HEK293T (cell line): ENCODE measurements around the gene TESK2.

Experiments used
- CTCF ChIA-PET: fragments of 350-600 bp; formaldehyde crosslinking; extraction: SDS; loops from one replicate; lab custom pipeline; 2021; ENCODE audit warnings: antibody characterized with exemption, inconsistent platforms; lab: Yijun Ruan, JAX
- POLR2A ChIA-PET: fragments of 350-600 bp; formaldehyde crosslinking; extraction: SDS; loops from one replicate; lab custom pipeline; 2020; ENCODE audit warnings: antibody characterized with exemption, inconsistent platforms; lab: Yijun Ruan, JAX
- DNase-seq: peaks from one replicate; pipeline ENCODE4 v3.0.0; 2012; ENCODE audit warnings: mixed read lengths; ENCODE audit errors: extremely low spot score
- ARNT ChIP-seq: fragments of 450-650 bp; IDR thresholded peaks from 2 replicates; pipeline ENCODE4 v1.6.1; 2017; ENCODE audit warnings: mild to moderate bottlenecking
- BHLHE40 ChIP-seq: fragments of 450-650 bp; IDR thresholded peaks from 2 replicates; pipeline ENCODE4 v1.6.1; 2016; ENCODE audit warnings: mild to moderate bottlenecking, moderate library complexity, borderline replicate concordance
- CTBP1 ChIP-seq: fragments of 450-650 bp; IDR thresholded peaks from 2 replicates; pipeline ENCODE4 v1.6.1; 2016; ENCODE audit warnings: borderline replicate concordance
- ELF4 ChIP-seq: fragments of 450-650 bp; IDR thresholded peaks from 2 replicates; pipeline ENCODE4 v1.6.1; 2017; ENCODE audit warnings: antibody characterized with exemption
- FOXA1 ChIP-seq: fragments of 450-650 bp; IDR thresholded peaks from 2 replicates; pipeline ENCODE4 v1.6.1; 2016; ENCODE audit warnings: mild to moderate bottlenecking
- FOXK2 ChIP-seq: fragments of 450-650 bp; IDR thresholded peaks from 2 replicates; pipeline ENCODE4 v1.6.1; 2016; ENCODE audit warnings: mild to moderate bottlenecking
- FOXM1 ChIP-seq: fragments of 450-650 bp; IDR thresholded peaks from 2 replicates; pipeline ENCODE4 v1.6.1; 2017; ENCODE audit warnings: mild to moderate bottlenecking, borderline replicate concordance
- HDGF ChIP-seq: fragments of 450-650 bp; IDR thresholded peaks from 2 replicates; pipeline ENCODE4 v1.6.1; 2017; ENCODE audit warnings: antibody characterized with exemption, borderline replicate concordance
- L3MBTL2 ChIP-seq: fragments of 450-650 bp; conservative IDR thresholded peaks from 2 replicates; pipeline ENCODE4 v1.6.1; 2016; ENCODE audit warnings: mild to moderate bottlenecking
- LEF1 ChIP-seq: fragments of 450-650 bp; IDR thresholded peaks from 2 replicates; pipeline ENCODE4 v1.6.1; 2017; ENCODE audit warnings: mild to moderate bottlenecking, borderline replicate concordance
- NFRKB ChIP-seq: fragments of 450-650 bp; IDR thresholded peaks from 2 replicates; pipeline ENCODE4 v1.6.1; 2016; ENCODE audit warnings: mild to moderate bottlenecking, moderate library complexity
- SP1 ChIP-seq: fragments of 450-650 bp; IDR thresholded peaks from 2 replicates; pipeline ENCODE4 v1.6.1; 2017
- SUZ12 ChIP-seq: fragments of 450-650 bp; IDR thresholded peaks from 2 replicates; pipeline ENCODE4 v1.6.1; 2016; ENCODE audit warnings: mild to moderate bottlenecking
- TARDBP ChIP-seq: fragments of 450-650 bp; IDR thresholded peaks from 2 replicates; pipeline ENCODE4 v1.6.1; 2016
- ZNF384 ChIP-seq: fragments of 450-650 bp; IDR thresholded peaks from 2 replicates; pipeline ENCODE4 v1.6.1; 2016
- TF ChIP-seq, protein P1 (sequence below): fragments of 450-650 bp; IDR thresholded peaks from 2 replicates; pipeline ENCODE4 v1.6.1; 2016

Gene TESK2

DNA sequence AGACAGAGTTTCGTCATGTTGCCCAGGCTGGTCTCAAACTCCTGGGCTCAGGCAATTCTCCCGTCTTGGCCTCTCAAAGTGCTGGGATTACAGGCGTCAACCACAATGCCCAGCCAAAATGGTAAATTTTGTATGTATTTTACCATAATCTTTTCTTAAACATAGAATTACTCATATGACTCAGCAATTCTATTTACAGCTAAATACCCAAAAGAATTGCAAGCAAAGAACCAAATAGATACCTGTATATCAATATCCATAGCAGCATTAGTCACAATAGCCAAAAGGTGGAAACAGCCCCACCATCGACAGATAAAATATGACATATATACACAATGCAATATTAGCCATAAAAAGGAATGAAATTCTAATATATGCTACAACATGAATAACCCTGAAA, 36.5 kb downstream of the TESK2 start:
- POLR2A ChIA-PET, result no interaction called here
- CTCF ChIA-PET, result no interaction called here
- TF ChIP-seq L3MBTL2, result no peak
- no peak for TF ChIP-seq BHLHE40
- TF ChIP-seq HDGF, result no peak
- TF ChIP-seq ARNT, result no peak
- no peak for TF ChIP-seq LEF1
- no peak for TF ChIP-seq ZNF384
- no peak for TF ChIP-seq SUZ12
- TF ChIP-seq CTBP1, result no peak
- no peak for TF ChIP-seq TARDBP
- no peak for TF ChIP-seq ELF4
- TF ChIP-seq FOXA1, result no peak
- no peak for TF ChIP-seq FOXK2
- DNase-seq, result no peak

- TF ChIP-seq, protein P1, sequence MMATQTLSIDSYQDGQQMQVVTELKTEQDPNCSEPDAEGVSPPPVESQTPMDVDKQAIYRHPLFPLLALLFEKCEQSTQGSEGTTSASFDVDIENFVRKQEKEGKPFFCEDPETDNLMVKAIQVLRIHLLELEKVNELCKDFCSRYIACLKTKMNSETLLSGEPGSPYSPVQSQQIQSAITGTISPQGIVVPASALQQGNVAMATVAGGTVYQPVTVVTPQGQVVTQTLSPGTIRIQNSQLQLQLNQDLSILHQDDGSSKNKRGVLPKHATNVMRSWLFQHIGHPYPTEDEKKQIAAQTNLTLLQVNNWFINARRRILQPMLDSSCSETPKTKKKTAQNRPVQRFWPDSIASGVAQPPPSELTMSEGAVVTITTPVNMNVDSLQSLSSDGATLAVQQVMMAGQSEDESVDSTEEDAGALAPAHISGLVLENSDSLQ, result no peak
- TF ChIP-seq L3MBTL2, result no peak
- TF ChIP-seq ELF4, result no peak
- no peak for TF ChIP-seq FOXK2
- TF ChIP-seq LEF1, result no peak
- no peak for TF ChIP-seq NFRKB
- no peak for TF ChIP-seq SUZ12
- TF ChIP-seq ZNF384, result no peak
- no peak for TF ChIP-seq TARDBP
- no peak for TF ChIP-seq FOXA1
- TF ChIP-seq SP1, result no peak
- TF ChIP-seq HDGF, result no peak
- no peak for DNase-seq
- ChIA-PET POLR2A (no interaction called here), CTCF (no interaction called here)
These were observed 38.5 kb downstream of the TESK2 start for GRCh38 chr1:45452503-45452902.

DNA sequence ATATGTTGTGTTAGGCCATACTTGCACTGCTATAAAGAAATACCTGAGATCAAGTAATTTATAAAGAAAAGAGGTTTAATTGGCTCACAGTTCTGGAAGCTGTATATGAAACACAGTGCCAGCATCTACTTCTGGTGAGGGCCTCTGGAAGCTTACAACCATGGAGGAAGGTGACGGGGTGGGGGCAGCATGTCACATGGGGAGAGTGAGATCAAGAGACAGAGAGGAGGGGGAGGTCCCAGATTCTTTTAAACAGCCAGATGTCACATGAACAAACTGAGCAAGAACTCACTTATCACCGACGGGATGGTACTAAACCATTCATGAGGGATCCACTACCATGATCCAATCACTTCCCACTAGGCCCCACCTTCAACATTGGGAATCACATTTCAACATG, 42.6 kb downstream of the TESK2 start:
- DNase-seq, result no peak
- ChIA-PET CTCF (no interaction called here), POLR2A (no interaction called here)
- TF ChIP-seq ZNF384, result no peak
- TF ChIP-seq L3MBTL2, result no peak
- TF ChIP-seq FOXK2, result no peak
- TF ChIP-seq SP1, result no peak
- TF ChIP-seq BHLHE40, result no peak
- TF ChIP-seq HDGF, result no peak
- TF ChIP-seq SUZ12, result no peak
- no peak for TF ChIP-seq FOXM1
- no peak for TF ChIP-seq FOXA1
- TF ChIP-seq LEF1, result no peak
- TF ChIP-seq ARNT, result no peak

- DNase-seq, result no peak
- CTCF ChIA-PET, result interaction anchor here (0.5 kb wide), 1 partner anchor 21 kb away, joined by 5 read pairs; no protein-coding TSS in a partner anchor
- POLR2A ChIA-PET, result no interaction called here
- TF ChIP-seq TARDBP, result no peak
- no peak for TF ChIP-seq BHLHE40
- no peak for TF ChIP-seq SP1
- no peak for TF ChIP-seq SUZ12
- no peak for TF ChIP-seq ZNF384
- no peak for TF ChIP-seq L3MBTL2
- no peak for TF ChIP-seq FOXM1
- TF ChIP-seq ELF4, result no peak
- no peak for TF ChIP-seq FOXA1
- no peak for TF ChIP-seq CTBP1
- TF ChIP-seq HDGF, result no peak
- no peak for TF ChIP-seq NFRKB
These were observed 43.9 kb downstream of the TESK2 start for GRCh38 chr1:45446950-45447672.

- POLR2A ChIA-PET, result no interaction called here
These were observed 44.4 kb downstream of the TESK2 start for GRCh38 chr1:45446530-45446929.

GRCh38 chr1:45444609-45445131, 46.3 kb downstream of the TESK2 start:
- no peak for DNase-seq
- ChIA-PET CTCF (interaction anchor here (0.5 kb wide), 1 partner anchor 56 kb away, joined by 3 read pairs; no protein-coding TSS in a partner anchor), POLR2A (no interaction called here)
- TF ChIP-seq FOXM1 (no peak), L3MBTL2 (no peak), NFRKB (no peak), SUZ12 (no peak), FOXK2 (no peak), ELF4 (no peak), LEF1 (no peak), ARNT (no peak), SP1 (no peak)
- TF ChIP-seq, protein P1, result no peak

More at GRCh38 chr1:45446530-45446929, 44.4 kb downstream of the TESK2 start:
- no peak for DNase-seq
- CTCF ChIA-PET, result interaction anchor here (0.5 kb wide), 1 partner anchor 22 kb away, joined by 5 read pairs; no protein-coding TSS in a partner anchor
- TF ChIP-seq ARNT (no peak), HDGF (no peak), FOXA1 (no peak), NFRKB (no peak), TARDBP (no peak), FOXM1 (no peak)
